Measurements from ENCODE around the gene EFCAB5. TPM values are rescaled to one million over a fixed set of nuclear protein-coding genes. Genes with fewer than 3 reads are reported as not detected.
"Not testable (repeated sequence)": the region's sequence is repeated elsewhere in the genome, so short reads cannot be mapped to it uniquely, and the experiment has no call there.

The EFCAB5 gene
- total RNA-seq, 1 donor from 2014 or later = 0.40 TPM

DNA sequence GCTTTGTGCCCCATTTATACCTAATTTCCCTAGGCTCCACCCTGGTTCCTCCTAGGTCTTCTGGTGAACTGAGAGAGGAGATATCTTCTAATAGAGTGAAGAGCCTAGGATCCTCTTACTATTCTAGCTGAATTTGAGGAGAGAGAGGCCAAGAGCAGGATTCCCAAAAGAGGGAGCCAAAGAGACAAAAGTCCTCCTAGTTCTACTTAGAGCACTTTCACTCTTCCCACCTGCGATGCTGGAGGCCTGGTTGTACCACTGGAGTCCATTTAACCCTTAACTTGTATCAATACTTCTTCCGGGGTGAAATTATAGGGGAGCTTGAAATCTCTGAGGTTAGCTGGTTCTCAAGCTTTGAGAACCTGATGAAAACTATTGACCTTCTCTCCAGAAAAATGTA is 8.1 kb upstream of the EFCAB5 start:
- DNase-seq (ENCODE audit: low read depth in 2 of 2) = peak; percentile 17 to 55

DNA sequence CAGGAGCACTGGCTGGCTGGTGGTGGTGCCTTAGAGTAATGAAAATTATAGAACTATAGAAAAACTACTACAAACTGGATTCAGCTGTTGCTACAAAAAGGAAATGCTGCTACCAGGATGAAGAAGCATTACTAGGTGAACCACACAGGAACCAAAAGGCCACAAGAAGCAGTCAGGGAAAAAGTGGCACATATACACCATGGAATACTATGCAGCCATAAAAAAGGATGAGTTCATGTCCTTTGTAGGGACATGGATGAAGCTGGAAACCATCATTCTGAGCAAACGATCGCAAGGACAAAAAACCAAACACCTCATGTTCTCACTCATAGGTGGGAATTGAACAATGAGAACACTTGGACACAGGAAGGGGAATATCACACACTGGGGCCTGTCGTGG is 5.5 kb upstream of the EFCAB5 start:
- not testable (repeated sequence) for DNase-seq (ENCODE audit: low read depth in 2 of 2)

DNA sequence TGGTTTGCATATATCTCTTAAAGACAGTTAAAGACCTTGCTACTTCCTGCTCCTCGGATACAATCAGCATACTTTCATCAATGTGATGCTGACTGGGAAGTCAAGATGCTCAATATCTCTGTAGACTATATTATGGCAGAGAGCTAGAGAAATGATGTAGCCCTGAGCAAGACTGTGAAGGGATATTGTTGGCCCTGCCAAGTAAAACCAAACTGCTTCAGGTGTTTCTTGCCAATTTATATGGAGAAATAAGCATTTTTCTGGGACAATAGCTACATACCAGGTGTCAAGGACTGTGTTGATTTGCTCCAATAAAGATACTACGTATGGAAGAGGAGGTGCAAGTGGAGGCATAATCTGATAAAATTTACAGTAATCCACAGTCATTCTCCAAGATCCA is 4.7 kb upstream of the EFCAB5 start:
- no peak for DNase-seq (ENCODE audit: low read depth in 2 of 2)

DNA sequence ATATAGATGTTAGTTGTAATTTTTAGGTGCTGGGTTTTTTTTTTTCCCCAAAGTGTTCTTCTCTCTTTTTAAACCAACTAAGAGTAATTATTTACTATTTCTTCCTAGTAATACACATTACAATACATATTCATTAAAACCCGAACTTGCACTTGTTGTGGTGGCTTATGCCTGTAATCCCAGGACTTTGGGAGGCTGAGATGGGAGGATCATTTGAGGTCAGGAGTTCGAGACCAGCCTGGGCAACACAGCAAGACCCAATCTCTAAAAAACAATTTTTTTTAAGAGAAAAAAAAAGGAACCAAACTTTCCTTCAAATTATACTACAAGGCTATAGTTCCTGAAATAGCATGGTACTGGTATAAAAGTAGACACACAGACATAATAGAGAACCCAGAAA is 3.8 kb downstream of the EFCAB5 start:
- DNase-seq (ENCODE audit: low read depth in 2 of 2) = no peak

DNA sequence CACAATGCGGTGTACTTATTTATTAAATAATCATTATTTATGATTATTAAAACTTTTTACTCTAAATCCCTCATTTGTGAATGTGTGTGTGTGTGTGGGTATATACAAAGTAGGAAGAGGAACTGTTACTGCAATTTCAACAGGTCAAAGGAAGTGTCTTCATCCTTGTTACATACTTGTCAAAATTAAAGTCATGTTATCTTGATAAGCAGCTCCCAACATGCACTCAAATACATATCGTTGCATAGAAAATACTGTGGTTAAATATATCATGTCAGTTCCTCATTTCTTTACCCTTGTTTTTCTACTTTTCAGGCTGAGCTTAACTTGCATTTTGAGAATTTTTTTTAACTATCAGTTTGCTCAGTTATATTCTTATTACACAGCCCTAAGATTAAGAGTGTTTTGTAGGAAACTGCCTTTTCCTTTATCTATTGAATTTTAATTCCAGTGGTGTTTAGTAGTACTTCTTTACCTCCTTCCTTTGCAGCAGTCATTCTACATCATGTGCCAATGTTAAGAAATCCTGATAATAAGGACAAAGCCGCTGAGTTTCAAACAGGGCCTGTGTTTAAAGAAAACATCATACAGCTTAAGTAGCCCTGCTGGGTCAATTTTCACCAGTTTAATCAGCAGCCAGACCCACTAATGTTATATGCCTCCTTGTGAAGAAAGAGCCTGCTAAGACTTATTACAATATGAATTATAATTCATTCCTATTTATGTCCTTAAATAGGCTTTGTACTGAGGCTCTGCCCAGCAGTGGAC is 7.2 kb downstream of the EFCAB5 start:
- no peak for DNase-seq (ENCODE audit: low read depth in 2 of 2)

DNA sequence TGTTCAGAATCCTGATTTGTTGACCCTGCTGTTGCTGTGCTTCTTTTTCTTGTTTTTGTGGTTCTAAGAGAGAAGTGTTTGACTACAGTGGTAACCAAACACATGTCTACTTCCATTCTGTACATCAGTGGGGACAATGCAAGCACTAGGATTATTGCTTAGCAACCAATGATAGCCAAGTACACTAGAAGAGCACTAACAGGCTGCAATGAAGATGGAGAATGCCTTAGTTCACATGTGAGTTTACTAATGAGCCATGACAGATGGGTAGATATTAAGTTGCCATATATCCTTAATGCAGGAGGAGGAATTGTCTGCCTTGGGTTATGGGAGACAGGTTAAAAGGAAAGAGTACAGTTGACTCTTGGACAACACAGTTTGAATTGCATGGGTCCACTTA is 8.3 kb downstream of the EFCAB5 start:
- no peak for DNase-seq (ENCODE audit: low read depth in 2 of 2)

DNA sequence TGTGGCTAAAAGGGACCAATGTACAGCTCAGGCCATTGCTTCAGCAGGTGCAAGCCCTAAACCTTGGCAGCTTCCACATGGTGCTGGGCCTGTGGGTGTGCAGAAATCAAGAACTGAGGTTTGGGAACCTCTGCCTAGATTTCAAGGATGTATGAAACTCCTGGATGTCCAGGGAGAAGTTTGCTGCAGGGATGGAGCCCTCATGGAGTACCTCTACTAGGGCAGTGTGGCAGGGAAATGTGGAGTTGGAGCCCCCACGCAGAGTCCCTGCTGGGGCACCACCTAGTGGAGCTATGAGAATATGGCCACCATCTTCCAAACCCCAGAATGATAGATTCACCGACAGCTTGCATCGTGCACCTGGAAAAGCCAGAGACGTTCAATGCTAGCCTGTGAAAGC is 13.0 kb downstream of the EFCAB5 start:
- no peak for DNase-seq (ENCODE audit: low read depth in 2 of 2)

DNA sequence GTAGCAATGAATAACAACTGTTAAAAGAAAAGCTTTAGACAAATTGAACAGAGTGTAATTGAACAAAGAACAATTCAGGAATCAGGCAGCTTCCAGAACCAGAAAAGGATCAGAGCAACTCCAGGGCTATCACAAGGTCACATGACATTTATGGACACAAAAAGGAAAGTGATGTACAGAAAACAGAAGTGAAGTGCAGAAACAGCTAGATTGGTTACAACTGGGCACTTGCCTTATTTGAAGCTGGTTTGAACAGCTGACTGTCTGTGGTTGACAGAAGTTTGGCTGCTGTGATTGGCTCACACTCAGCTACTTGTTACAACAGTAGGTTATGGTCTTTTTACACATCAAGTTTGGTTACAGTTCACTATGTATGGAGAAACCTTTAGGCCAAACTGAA is 14.8 kb downstream of the EFCAB5 start:
- DNase-seq (ENCODE audit: low read depth in 2 of 2) = no peak

DNA sequence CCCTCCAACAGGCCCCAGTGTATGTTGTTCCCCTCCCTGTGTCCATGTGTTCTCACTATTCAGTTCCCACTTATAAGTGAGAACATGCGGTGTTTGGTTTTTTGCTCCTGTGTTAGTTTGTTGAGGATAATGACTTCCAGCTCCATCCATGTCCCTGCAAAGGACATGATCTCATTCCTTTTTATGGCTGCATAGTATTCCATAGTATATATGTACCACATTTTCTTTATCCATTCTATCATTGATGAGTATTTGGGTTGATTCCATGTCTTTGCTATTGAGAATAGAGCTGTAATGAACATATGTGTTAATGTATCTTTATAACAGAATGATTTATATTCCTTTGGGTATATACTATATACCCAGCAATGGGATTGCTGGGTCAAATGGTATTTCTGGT is 16.1 kb downstream of the EFCAB5 start:
- not testable (repeated sequence) for DNase-seq (ENCODE audit: low read depth in 2 of 2)

DNA sequence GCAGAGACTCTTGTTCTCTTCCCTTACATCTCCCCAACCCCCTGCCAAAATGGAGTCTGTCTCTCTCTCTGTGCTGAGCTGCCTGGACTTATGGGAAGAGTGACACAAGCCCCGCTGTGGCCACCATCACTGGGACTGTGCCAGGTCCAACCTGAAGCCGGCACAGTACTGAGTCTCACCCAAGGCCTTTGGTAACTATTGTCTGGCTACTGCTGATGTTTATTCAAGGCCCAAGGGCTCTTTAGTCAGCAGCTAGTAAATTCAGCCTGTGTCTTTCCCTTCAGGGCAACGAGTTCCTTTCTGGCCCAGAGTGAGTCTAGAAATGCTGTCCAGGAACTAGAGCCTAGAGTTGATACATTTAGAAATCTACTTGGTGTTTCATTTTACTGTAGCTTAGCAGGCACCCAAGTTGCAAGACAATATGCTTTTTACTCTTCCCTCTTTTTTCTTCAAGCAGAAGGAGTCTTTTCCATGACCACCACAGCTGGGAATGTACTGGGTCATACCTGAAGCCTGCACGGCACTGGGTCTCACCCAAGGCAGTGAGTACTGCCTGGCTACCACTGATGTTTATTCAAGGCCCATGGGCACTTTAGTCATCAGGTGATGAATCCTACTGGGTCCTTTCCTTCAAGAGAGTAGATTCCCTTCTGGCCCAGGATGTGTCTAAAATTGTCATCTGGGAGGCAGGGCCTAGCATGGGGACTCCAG is 17.7 kb downstream of the EFCAB5 start:
- DNase-seq (ENCODE audit: low read depth in 2 of 2) = no peak

DNA sequence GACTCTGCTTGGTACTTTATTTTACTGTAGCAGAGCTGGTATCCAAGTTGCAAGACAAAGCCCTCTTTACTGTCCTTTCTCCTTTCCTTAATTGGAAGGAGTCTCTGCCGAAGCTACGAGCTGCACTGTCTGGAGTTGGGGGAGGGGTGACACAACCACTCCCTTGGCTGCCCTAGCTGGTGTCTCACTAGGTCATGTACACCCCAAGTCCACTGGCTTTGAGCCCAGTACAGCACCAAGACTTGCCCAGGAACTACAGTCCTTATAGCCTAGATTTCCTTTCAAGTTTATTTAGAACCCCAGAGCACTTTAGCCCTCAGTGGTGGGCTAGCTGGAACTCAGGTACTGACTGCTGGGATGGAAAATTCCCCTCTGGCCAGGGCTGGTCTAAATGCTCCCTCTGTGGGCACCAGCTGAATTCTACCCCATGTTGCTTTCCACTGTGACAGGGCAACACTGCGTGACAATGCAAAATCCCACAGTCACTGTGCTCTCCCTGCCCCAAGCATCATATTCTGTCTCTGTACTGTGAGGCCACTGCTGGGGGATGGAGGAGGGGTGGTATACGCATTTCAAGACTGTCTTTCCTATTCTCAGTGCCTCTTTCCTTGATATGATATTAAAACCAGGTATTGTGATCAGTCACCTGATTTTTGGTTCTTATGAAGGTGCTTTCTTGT is 18.4 kb downstream of the EFCAB5 start:
- no peak for DNase-seq (ENCODE audit: low read depth in 2 of 2)

DNA sequence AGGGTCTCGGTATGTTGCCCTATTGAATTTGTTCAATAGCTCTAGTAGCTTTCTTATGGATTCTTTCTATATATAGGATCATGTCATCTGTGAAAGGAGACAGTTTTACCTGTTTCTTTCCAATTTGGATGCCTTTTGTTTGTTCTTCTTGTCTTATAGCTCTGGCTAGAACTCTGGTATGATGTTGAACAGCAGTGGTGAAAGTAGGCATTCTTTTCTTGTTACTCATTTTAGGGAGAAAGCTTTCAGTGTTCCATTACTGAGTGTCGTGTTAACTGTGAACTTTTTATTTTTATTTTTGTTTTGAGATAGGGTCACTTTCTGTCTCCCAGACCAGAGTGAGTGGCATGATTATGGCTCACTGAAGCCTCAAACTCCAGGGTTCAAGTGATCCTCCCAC is 21.2 kb downstream of the EFCAB5 start:
- no peak for DNase-seq (ENCODE audit: low read depth in 2 of 2)

DNA sequence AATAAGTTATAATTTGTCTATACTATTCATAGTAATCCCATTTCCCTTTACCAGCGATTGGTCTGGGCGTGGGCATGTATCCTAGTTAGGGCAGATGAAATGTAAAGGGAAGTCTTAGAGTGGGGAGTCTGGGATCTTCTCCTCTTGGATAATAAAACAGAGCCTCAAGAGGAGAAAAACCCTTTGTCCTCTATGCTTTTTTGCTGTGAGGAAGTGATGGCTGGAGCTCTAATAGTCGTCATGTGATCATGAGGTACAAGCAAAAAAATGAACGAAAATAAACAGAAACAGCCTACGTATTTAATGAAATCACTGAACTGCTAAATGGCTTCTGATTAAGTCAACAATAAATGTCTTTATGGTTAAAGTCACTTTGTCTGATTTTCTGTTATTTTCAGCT is 26.8 kb downstream of the EFCAB5 start:
- DNase-seq (ENCODE audit: low read depth in 2 of 2) = no peak

DNA sequence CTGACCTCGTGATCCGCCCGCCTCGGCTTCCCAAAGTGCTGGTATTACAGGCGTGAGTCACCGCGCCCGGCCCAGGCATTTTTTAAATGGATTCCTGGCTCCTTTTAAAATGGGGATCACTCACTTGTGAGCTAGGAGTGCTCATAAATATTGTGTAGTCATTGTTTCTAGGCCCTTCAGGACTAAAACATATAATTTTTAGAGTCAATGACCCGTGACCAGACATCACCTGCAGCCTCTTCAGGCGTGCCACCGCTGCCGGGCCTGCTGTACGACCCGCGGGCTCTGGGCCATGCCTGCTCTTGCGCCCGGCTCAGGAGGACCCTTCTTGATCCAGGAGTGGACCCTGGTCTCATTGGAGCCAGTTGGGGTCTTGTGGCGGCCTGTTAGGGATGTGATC is 30.8 kb downstream of the EFCAB5 start:
- no peak for DNase-seq (ENCODE audit: low read depth in 2 of 2)

DNA sequence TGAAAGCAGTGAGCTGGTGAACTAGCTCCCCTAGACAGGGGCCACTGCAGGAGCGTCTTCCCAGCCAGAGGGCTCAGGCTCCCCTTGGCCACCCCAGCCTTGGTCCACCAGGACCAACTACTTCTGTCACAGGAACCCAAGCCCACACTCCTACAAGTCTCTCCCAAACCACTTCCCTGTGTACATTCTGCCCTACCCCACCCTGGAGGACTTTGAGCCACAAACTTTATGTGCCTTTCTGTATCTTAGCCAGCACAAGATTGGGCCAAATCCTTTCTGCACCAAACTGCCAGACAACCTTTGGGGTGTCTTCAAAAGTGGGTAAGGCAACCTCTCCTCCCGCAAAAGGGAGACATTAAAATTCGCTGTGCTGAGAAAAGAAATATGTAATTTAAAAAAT is 31.6 kb downstream of the EFCAB5 start:
- no peak for DNase-seq (ENCODE audit: low read depth in 2 of 2)

DNA sequence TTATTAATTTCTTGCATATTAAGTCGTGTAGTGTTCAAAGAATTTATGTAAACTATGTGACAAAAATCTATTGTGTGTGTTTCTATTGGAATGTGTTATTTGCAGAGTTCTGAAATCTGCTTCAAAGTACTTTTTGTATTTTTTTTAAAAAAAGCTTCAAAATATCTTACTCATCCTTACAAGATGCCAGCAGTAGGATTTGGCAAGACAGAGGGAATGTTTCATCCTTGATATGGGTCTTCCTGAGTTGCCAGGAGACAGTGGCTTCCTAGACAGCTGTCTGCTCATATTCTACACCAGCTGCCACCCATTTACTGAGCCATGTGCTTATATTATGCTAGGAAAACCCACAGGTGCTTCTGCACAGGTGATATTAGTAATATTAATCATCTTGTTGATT is 36.4 kb downstream of the EFCAB5 start:
- no peak for DNase-seq (ENCODE audit: low read depth in 2 of 2)

DNA sequence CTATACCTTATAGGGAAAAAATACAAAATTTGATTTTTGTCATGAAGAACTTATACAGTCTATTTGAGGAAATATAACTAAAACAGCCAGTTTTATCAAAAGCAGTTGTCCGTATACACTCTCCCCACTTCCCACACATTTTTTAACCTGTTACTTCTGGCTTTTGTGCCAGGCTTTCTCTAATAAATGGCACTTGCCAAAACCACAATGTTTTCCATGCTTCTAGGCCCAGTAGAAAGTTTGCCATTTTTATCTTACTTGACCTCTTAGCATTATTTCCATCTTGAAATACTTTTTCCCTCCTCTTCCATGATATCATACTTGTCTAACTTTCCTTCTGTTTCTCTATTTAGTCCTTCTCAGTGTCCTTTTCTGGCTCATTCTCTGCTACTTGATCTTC is 38.8 kb downstream of the EFCAB5 start:
- DNase-seq (ENCODE audit: low read depth in 2 of 2) = no peak

DNA sequence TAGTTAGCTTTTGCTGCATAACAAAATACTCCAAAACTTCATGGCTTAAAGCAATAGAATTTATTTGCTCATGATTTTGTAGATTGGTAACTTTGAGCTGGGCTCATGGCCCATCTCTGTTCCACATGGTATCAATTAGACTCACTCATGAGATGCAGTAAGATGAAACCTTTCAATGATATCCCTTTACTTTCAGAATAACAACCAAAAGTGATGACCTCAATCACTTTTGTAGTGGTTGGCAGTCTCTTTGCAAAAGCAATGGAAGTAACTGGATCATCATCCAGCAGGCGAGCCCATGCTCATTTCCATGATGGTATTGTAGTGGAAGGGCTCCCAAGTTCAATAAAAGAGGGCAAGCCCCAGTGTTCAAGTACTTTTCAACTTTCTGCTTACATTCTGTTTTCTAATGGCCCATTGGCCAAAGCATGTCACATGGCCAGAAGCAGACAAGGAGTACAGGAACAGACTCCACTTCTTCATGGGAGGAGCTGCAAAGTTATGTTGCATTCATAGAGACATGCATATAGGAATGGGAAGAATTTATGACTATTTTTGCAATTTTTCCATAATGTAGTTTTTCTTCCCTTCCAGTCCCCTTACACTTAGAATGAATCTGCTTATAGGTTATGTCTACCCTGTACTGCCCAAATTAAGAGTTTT is 41.7 kb downstream of the EFCAB5 start:
- DNase-seq (ENCODE audit: low read depth in 2 of 2) = no peak

DNA sequence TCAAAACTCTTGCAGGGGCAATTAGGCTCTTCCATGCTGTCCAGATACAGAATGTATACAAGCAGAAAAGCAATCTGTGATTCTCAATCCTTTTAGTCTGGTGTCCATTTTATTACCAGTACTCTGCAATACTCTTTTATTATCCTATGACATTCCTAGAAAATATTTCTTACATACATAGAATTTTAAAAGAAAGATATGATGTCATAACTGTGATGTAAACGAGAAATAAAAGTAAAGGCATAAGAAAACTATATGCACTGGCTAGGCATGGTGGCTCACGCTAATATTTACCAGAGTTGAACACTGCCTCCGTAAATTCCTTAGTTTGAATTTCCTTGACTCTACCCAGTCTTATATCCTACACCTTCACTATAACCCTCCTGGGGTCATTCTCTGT is 55.0 kb downstream of the EFCAB5 start:
- no peak for DNase-seq (ENCODE audit: low read depth in 2 of 2)

DNA sequence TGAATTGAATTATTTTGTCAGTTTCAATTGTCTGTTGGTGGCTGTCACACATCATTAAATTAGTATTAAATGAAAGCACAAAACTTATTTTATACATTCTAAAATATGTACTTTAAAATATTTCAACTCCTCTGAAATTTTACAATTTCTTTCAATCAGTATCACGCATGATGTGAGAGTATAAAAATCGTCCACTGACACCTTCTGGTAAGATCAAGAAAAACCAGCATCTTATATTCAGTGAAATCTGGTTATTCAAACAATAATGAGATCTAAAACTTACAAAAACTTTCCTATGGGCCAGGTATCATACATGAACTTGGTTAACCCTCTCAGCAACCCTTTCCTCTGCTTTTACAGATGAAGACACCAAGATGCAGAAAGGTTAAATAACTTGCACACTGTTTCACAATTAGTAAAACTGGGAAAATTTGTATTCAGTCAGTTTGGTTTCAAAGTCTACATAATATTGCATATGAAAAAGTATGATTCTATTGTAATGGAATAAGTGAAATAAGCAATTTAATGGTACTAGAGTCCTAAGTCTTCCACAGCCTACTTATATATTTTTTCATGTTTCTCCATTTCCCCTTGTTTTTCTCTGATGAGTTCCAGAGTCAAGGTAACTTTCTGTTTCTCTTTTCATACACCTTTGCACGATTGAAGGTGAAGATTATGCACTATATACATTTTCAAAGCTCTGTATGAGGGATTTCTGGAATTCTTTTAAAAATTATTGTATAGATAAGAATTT is 58.7 kb downstream of the EFCAB5 start:
- DNase-seq (ENCODE audit: low read depth in 2 of 2) = peak; percentile 14 to 19

DNA sequence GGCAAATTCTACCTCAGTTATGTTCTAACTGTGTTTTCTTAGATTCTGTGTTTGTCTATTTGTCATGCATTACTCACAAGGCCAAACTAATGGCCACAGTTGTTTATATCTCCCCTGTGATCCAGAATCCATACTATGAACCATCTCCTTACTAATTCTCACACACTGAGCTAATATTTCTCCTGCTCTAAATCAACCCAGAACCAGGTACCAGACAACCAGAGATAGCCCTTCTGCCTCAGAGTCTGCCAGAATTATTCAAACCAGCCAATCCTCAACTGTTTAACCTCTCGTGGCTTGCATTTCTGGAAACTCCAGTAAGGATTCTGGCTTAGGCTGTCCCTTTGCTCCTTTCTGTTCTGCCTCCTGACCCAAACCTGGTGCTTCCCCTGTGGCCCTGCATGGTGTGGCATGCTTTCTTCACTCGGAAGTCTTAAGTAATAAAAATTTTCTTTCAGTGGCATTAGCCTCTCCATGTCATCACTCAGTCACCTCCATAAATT is 59.4 kb downstream of the EFCAB5 start:
- DNase-seq (ENCODE audit: low read depth in 2 of 2) = no peak
